WTC11 (cell line): Measurements from ENCODE around the gene MDM4. TPM values are rescaled to one million over a fixed set of nuclear protein-coding genes. Genes with fewer than 3 reads are reported as not detected.
A peak's percentile ranks its signal among the peaks of the same experiment; 100 is the strongest.

ENCODE experiments used
- ATAC-seq: fragments of 200-7000 bp; cut with Tn5 transposase; 2 replicates; pipeline ENCODE4 v1.10.0; 2021; ENCODE audit warnings: mild to moderate bottlenecking, moderate library complexity
- CTCF ChIA-PET: fragments of 300-600 bp; sonication (Branson Sonifier 250); formaldehyde crosslinking; loops from one replicate; lab custom pipeline; 2021; ENCODE audit warnings: antibody characterized with exemption; lab: Charles Lee
- POLR2A ChIA-PET: fragments of 350-600 bp; sonication (Branson Sonifier 250); formaldehyde crosslinking; loops from one replicate; lab custom pipeline; 2021; ENCODE audit warnings: antibody characterized with exemption; lab: Charles Lee
- DNase-seq: peaks from one replicate; pipeline ENCODE4 v3.0.0; 2021; ENCODE audit warnings: low spot score
- H3K27ac Mint-ChIP-seq: 2 replicates; pipeline ENCODE4 v1.8.0; 2021; ENCODE audit warnings: mixed read lengths
- H3K27me3 Mint-ChIP-seq: 2 replicates; pipeline ENCODE4 v1.8.0; 2021; ENCODE audit warnings: low read depth, mild to moderate bottlenecking, moderate library complexity, mixed read lengths
- H3K36me3 Mint-ChIP-seq: 2 replicates; pipeline ENCODE4 v1.8.0; 2021; ENCODE audit warnings: mixed read lengths
- H3K4me1 Mint-ChIP-seq: 2 replicates; pipeline ENCODE4 v1.8.0; 2022; ENCODE audit warnings: mixed read lengths
- H3K4me3 Mint-ChIP-seq: 2 replicates; pipeline ENCODE4 v1.8.0; 2021; ENCODE audit warnings: mild to moderate bottlenecking, moderate library complexity, mixed read lengths
- H3K9me3 Mint-ChIP-seq: 2 replicates; pipeline ENCODE4 v1.8.0; 2021; ENCODE audit warnings: mixed read lengths
- AFF4 ChIP-seq: sonication (generic); formaldehyde crosslinking; IDR thresholded peaks from 2 replicates; pipeline ENCODE4 v1.8.1; 2023; ENCODE audit warnings: mild to moderate bottlenecking, missing genetic modification reagents, borderline replicate concordance
- AR ChIP-seq: fragments of 250-450 bp; sonication (Bioruptor Pico); IDR thresholded peaks from 2 replicates; pipeline ENCODE4 v1.9.0; 2021; ENCODE audit warnings: mild to moderate bottlenecking
- ARID4B ChIP-seq: sonication (generic); formaldehyde crosslinking; IDR thresholded peaks from 2 replicates; pipeline ENCODE4 v1.8.0; 2023; ENCODE audit warnings: missing genetic modification reagents, mild to moderate bottlenecking, borderline replicate concordance
- CBFB ChIP-seq: sonication (generic); formaldehyde crosslinking; IDR thresholded peaks from 2 replicates; pipeline ENCODE4 v1.8.1; 2022; ENCODE audit warnings: mild to moderate bottlenecking, low read depth, missing genetic modification reagents
- FOXP4 ChIP-seq: sonication (generic); formaldehyde crosslinking; IDR thresholded peaks from 2 replicates; pipeline ENCODE4 v1.8.0; 2022; ENCODE audit warnings: mild to moderate bottlenecking, missing genetic modification reagents
- PRDM15 ChIP-seq: sonication (generic); formaldehyde crosslinking; IDR thresholded peaks from 2 replicates; pipeline ENCODE4 v1.8.0; 2022; ENCODE audit warnings: missing genetic modification reagents
- PREB ChIP-seq: sonication (generic); formaldehyde crosslinking; IDR thresholded peaks from 2 replicates; pipeline ENCODE4 v1.8.1; 2022; ENCODE audit warnings: mild to moderate bottlenecking, missing genetic modification reagents, moderate library complexity, borderline replicate concordance
- SMAD3 ChIP-seq: sonication (generic); formaldehyde crosslinking; IDR thresholded peaks from 2 replicates; pipeline ENCODE4 v1.8.0; 2022; ENCODE audit warnings: missing genetic modification reagents, mild to moderate bottlenecking, borderline replicate concordance
- USF2 ChIP-seq: sonication (generic); formaldehyde crosslinking; IDR thresholded peaks from 2 replicates; pipeline ENCODE4 v1.8.1; 2023; ENCODE audit warnings: mild to moderate bottlenecking, missing genetic modification reagents, moderate library complexity
- ZNF138 ChIP-seq: sonication (generic); formaldehyde crosslinking; conservative IDR thresholded peaks from 2 replicates; pipeline ENCODE4 v1.8.1; 2022; ENCODE audit warnings: mild to moderate bottlenecking, moderate library complexity, missing genetic modification reagents
- ZNF396 ChIP-seq: fragments of 250-450 bp; sonication (Bioruptor Pico); IDR thresholded peaks from 2 replicates; pipeline ENCODE4 v1.8.0; 2021; ENCODE audit warnings: mild to moderate bottlenecking, moderate library complexity, borderline replicate concordance
- total RNA-seq: library from RNA; stranded (reverse); gene quantifications from 3 replicates; pipeline ENCODE4 v1.2.3, GENCODE V29; 2021

MDM4 gene
- total RNA-seq, 1 experiment from 2014 or later, result 76.2 TPM

GRCh38 chr1:204578867-204579664 lies 62.9 kb downstream of the MDM4 start (continued):
- TF ChIP-seq AFF4 (CRISPR knock-in tag), result no peak

GRCh38 chr1:204579681-204580080 lies 63.5 kb downstream of the MDM4 start:
- Mint-ChIP-seq H3K36me3 (no peaks in the 10 kb centered on the region), H3K4me3 (no peak overlapping the region), H3K4me1 (peaks cover 57% of the 10 kb centered on the region), H3K9me3 (no peaks in the 10 kb centered on the region), H3K27ac (no peak overlapping the region), H3K27me3 (peaks cover 26% of the 10 kb centered on the region)
- TF ChIP-seq PRDM15 (CRISPR knock-in tag) (peak; percentile 42; the same call in 1 of the 2 replicates), ZNF138 (CRISPR knock-in tag) (no peak), SMAD3 (CRISPR knock-in tag) (no peak), FOXP4 (CRISPR knock-in tag) (no peak), AR (CRISPR knock-in tag) (no peak), ZNF396 (CRISPR knock-in tag) (no peak)
- ChIA-PET CTCF (interaction anchor here (0.8 to 2.8 kb wide), 8 partner anchors 9 to 482 kb away, joined by 3 to 18 read pairs (median 4); no protein-coding TSS in a partner anchor), POLR2A (no interaction called here)
- no peak for ATAC-seq
- DNase-seq, result no peak

GRCh38 chr1:204580862-204581261 lies 64.7 kb downstream of the MDM4 start:
- ATAC-seq (no peak), DNase-seq (no peak)
- Mint-ChIP-seq H3K27ac (no peak overlapping the region), H3K27me3 (peaks cover 15% of the 10 kb centered on the region), H3K4me1 (peaks cover 56% of the 10 kb centered on the region), H3K9me3 (no peaks in the 10 kb centered on the region), H3K4me3 (no peak overlapping the region), H3K36me3 (no peaks in the 10 kb centered on the region)
- ChIA-PET CTCF (interaction anchor here (0.9 kb wide), 1 partner anchor 166 kb away, joined by 3 read pairs; no protein-coding TSS in a partner anchor), POLR2A (no interaction called here)
- TF ChIP-seq ARID4B (CRISPR knock-in tag), result no peak
- TF ChIP-seq PREB, result no peak
- TF ChIP-seq CBFB (CRISPR knock-in tag), result no peak
- TF ChIP-seq USF2 (CRISPR knock-in tag), result no peak
